ENCODE measurements around the gene RASAL1.

The RASAL1 gene

GRCh38 chr12:113115455-113116126, 20.0 kb downstream of the RASAL1 start:
- DNase-seq = no peak

DNA sequence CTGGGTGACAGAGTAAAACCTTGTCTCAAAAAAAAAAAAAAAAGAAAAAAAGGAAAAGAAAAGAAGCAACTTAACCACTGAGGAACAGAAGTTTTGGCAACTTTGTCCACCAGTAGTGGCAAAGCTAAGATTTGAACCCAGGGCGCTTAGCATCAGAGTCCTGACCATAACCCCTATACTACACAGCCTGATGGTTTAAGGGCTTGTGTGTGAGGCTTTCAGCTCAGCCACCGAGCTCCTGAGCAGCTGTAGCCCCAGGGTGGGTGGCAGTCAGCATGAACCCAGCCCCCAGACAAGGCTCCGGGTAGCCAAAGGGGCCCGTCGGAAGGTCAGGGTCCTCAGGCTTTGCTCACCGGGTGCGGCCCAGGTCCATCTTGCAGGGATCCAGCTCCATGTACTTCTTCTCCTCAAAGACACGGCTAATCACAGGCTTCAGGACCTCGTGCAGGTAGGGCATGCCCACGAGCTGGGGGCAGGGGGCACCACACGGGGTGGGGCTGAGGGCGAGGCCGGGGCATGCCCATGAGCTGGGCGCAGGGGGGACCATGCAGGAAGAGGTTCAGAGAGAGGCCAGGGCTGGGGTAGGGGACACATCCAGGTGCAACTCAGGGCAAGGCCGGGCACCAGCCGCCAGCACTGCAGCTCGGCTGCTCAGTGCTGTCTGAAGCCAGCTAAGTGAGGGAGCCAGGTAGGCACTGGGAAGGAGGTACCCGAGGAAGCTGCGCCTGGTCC, 20.9 kb downstream of the RASAL1 start:
- no peak for DNase-seq

GRCh38 chr12:113113397-113113796, 22.2 kb downstream of the RASAL1 start:
- DNase-seq = no peak

DNA sequence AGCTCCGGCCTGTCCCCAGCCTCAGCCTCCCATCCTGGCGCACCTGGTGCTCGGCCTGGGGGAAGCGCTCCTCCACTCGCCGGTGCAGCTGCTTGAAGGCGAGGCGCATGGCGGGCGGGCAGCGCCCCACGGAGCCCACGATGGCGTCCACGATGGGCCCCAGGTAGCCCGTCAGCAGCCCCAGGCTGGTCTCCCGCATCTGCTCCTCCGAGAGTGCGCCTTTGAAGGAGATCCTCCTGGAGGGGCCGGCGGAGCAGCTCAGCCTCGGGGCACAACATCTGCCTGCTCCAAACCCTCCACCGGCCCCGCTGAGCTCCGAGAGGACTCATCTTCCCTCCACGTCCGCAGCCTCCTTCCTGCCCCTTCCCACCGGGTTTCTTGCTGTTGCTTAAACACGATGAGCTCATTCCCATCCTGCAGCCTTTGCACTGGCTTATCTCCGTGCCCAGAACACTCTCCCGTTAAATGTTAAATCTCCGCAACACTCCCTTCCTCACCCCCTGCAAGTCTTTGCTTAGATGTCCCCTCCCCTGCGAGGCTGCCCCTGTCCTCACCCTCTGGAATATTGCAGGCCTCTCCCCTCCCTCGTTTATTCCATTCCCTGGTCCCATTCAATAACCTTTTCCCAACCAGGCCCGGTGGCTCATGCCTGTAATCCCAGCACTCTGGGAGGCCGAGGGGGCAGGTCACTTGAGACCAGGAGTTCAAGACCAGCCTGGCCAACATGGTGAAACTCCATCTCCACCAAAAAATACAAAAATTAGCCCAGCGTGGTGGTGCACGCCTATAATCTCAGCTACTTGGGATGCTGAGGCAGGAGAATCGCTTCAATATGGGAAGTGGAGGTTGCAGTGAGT, 23.3 kb downstream of the RASAL1 start:
- no peak for DNase-seq

DNA sequence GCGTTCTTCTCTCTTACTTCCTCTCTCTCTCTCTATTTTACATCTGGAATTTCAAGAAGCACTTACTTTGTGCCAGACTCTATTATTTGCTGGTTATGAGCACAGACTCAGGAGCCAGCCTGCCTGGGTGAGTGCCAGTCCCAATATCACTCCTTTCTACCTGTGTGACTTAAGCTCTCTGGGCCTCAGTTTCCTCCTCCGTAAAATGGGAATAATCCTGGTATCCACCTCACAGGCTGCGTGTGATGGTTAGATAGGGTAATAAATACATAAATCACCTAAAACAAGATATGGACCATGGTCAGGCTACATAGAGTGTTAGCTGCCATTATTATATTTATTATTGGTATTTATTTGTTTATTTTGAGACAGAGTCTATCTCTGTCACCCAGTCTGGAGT, 24.3 kb downstream of the RASAL1 start:
- no peak for DNase-seq

DNA sequence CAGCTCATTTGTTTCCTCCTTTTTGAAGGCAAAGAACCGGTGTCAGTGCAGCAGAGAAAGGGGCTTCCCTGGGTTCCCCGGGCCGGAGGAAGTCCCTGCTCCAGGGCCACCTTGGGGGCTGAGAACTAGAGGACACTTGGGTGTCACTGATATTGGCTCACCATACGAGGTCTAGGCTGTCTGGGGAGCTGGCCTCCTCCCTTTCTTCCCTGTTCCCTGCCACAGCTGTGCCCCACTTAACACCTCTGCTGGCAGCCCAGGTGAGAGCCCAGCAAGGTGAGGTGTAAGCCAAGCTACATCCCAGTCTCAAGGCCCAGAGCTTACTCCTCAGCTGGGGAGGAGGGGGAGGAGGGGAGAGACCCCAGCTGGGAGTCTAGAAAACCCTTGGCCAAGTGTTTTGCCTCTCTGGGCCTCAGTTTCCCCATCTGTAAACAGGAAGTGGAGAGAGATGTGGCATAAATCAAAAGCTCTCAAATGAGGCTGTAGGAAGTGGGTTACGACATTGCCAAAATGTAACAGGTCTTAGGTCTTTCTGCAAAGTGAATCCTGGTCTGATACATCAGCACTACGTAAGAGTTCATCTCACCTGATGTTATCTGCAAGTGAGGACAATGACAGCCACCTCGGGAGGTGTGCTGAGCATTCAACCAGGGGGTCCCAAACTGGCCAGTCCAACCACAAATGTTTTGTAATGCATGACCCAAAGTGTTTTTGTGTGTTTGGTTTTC, 25.5 kb downstream of the RASAL1 start:
- DNase-seq = no peak

DNA sequence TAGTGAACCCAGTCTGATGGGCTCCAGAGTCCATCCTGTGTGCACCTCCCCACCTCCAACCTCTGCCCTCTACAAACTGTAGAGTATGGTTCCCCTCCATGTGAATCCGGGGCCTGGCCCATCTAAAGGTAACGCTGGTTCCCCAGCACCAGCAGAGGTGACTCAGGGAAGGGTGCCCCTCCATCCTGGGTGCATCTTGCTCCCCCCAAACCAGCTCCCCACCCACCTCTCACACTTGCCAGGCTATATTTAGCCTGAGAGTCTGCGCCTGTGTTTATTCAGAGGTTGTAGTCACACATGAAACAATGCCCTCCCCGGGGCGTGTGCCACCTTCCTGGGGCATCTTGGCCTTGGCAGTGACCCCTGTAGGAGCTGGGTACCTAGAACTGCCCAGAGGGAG, 26.2 kb downstream of the RASAL1 start:
- no peak for DNase-seq

DNA sequence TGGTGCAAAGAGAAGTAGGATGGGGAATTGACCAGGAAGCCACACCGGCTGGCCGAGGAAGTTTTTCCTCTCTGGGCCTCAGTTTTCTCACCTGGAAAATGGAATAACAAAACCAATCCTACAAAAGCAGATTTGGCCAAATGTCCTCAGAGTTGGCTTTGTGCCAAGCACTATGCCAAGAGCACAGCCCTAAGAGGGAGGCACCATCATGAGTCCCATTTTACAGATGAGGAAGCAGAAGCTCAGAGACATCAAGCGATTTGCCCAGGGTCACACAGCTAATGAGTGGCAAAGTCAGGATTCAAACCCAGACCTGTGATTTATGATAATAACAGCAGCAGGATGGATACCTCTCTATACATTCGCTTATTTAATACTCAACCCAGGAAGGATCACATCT, 27.3 kb downstream of the RASAL1 start:
- DNase-seq = no peak

- DNase-seq = no peak
These were observed 29.2 kb downstream of the RASAL1 start for GRCh38 chr12:113106361-113106760.

- no peak for DNase-seq
These were observed 29.8 kb downstream of the RASAL1 start for GRCh38 chr12:113105606-113106271.

DNA sequence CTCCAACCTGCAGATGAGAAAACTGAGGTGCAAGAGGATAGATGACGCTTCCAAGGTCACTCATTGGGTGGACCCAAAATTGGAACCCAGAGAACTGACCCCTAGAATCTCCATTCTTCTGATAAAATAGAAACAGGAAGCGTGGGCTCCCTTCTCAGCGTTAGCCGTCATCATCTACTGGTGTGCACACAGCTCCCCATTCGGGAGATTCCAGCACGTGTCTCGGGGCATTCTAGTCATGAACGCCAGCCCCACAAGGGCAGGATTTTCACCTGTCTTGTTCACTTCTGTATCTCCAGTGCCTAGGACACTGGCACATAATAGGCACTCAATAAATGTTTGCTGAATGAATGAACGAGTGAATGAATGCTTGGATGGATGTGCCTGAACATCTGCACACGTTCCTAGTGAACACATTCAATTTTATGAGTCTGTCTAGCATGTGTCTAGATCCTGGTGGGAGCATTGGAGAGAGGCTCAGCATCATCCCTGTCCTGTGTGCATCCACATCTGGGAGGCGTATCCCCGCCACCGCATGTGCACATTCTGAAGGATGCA, 30.5 kb downstream of the RASAL1 start:
- DNase-seq = no peak

- DNase-seq = peak; percentile 71 to 74
These were observed 31.7 kb downstream of the RASAL1 start for GRCh38 chr12:113103756-113104450.

DNA sequence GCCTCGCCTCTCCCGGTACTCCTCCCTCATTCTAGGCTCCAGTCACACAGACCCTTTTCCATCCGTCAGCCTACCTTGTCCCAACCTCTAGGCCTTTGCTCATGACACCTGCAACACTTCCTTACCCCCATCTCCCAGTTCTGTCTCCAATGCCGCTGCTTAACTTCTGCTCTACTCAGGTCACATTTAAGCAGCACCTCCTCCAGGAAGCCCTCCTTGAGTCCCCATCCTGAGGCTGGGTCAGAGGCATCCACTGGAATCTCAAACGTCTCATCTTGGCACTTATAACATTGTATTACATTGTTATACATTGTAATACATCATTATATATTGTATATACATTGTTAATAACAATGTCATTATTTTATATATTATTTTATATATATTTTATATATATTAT, 32.8 kb downstream of the RASAL1 start:
- DNase-seq = no peak

- DNase-seq = no peak
These were observed 33.8 kb downstream of the RASAL1 start for GRCh38 chr12:113101751-113102150.

GRCh38 chr12:113099764-113100163, 35.8 kb downstream of the RASAL1 start:
- no peak for DNase-seq

GRCh38 chr12:113099364-113099763, 36.2 kb downstream of the RASAL1 start:
- no peak for DNase-seq

DNA sequence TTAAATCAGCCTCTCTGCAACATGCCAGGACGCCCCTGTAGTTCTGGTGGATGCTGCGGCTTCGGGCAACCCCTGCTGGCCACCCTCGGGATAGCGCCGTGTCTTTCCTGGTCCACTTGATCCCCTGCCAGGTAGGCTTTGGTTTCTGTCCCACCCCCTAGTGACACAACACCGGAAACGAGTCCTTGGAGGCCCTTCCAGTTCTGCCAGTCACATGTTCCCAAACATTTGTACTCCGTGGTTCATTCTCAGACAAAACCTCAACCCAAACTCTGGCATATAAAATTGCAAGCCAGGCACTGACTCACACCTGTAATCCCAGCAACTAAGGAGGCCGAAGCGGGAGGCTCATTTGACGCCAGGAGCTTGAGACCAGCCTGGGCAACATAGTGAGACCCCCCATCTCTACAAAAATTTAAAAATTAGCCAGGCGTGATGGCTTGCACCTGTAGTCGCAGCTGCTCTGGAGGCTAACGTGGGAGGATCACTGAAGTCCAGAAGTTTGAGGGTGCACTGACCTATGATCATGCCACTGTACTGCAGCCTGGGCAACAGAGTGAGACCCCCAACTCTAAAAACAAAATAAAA, 37.0 kb downstream of the RASAL1 start:
- DNase-seq = peak; percentile 67 to 68

GRCh38 chr12:113097716-113098440, 37.7 kb downstream of the RASAL1 start:
- no peak for DNase-seq

DNA sequence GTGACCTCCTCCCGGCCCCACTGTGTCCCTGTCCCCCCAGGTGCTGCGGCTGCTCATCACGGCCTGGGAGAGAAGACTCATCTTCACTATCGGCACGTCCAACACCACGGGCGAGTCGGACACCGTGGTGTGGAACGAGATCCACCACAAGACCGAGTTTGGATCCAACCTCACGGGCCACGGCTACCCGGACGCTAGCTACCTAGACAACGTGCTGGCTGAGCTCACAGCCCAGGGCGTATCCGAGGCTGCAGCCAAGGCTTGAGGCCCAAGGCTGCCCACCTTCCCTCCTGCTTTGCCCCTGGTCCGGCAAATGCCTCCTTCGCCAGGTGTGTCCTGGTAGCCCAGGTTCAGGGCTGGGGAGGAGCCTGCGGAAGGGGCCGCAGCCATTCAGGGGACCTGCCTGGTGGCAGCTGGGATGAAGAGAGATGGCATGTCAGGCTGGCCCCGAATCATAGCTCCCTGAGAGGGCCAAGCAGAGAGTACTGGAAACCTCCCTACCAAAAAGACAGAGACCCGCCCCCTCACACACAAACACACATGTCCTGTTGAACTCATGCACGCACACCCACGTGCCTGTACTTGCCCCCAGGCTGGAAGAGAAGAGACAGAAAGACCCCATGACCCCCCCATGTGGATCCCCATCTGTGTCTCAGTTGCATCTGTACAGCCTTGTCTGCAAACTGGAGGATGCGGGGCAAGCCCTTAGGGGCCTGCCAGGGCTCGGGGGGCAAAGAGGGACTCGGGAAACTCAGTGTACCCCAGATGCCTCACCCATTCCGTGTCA, 38.7 kb downstream of the RASAL1 start:
- DNase-seq = no peak

- DNase-seq = no peak
These were observed 40.2 kb downstream of the RASAL1 start for GRCh38 chr12:113095405-113095804.

Measured in CD4-positive, alpha-beta T cell treated with Interleukin-1 beta for 1 hour (primary cell).